ENCODE results near the gene SLC2A14. TPM values are rescaled to one million over a fixed set of nuclear protein-coding genes. Genes with fewer than 3 reads are reported as not detected.
"Not testable (repeated sequence)": the region's sequence is repeated elsewhere in the genome, so short reads cannot be mapped to it uniquely, and the experiment has no call there.

Gene SLC2A14
- polyA plus RNA-seq, 6 donors from 2014 or later = 0.58 TPM; not detected in 5

- Mint-ChIP-seq H3K36me3 (no peaks in the 10 kb centered on the region), H3K9me3 (no peaks in the 10 kb centered on the region), H3K4me1 (no peaks in the 10 kb centered on the region), H3K27ac (peak overlapping the region in 1 of 6 donors; percentile 47), H3K4me3 (no peak overlapping the region), H3K27me3 (peaks cover 0 to 8% (median 0%) of the 10 kb centered on the region in 3 donors)
- ATAC-seq (ENCODE audit: low read depth in 2 of 2) (no peak), DNase-seq (no peak)
Observed at GRCh38 chr12:7797698-7798398, 74.9 kb downstream of the SLC2A14 start.

GRCh38 chr12:7797269-7797668 is 75.4 kb downstream of the SLC2A14 start:
- not testable (repeated sequence) for H3K4me3 Mint-ChIP-seq; DNase-seq; H3K9me3 Mint-ChIP-seq; ATAC-seq (ENCODE audit: low read depth in 2 of 2); H3K27me3 Mint-ChIP-seq; H3K27ac Mint-ChIP-seq; H3K4me1 Mint-ChIP-seq; H3K36me3 Mint-ChIP-seq

DNA sequence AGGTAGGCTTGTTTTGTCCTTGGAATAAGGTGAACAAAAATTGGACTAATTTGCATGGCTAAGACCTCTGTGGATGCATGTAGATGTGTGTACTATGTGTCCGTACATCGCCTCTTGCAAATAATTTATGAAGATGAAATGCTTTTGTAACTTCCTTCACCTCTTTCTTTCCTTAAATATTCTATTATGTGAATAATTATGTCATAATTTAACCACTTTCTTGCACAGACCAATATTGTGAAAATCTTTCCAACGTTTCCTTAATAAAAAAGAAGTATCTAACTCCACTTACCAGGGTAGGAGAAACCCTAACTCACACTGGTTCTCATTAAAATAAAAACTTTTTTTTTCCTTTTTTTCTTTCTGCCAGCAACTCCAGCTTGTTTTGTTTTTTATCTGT is 79.5 kb downstream of the SLC2A14 start:
- H3K9me3 Mint-ChIP-seq = no peaks in the 10 kb centered on the region
- ATAC-seq (ENCODE audit: low read depth in 2 of 2) (no peak), DNase-seq (no peak)
- no peak overlapping the region for H3K27ac Mint-ChIP-seq
- H3K4me3 Mint-ChIP-seq = no peak overlapping the region
- H3K4me1 Mint-ChIP-seq = no peaks in the 10 kb centered on the region
- no peaks in the 10 kb centered on the region for H3K36me3 Mint-ChIP-seq
- H3K27me3 Mint-ChIP-seq = peaks cover 3 to 10% (median 9%) of the 10 kb centered on the region in 3 donors

DNA sequence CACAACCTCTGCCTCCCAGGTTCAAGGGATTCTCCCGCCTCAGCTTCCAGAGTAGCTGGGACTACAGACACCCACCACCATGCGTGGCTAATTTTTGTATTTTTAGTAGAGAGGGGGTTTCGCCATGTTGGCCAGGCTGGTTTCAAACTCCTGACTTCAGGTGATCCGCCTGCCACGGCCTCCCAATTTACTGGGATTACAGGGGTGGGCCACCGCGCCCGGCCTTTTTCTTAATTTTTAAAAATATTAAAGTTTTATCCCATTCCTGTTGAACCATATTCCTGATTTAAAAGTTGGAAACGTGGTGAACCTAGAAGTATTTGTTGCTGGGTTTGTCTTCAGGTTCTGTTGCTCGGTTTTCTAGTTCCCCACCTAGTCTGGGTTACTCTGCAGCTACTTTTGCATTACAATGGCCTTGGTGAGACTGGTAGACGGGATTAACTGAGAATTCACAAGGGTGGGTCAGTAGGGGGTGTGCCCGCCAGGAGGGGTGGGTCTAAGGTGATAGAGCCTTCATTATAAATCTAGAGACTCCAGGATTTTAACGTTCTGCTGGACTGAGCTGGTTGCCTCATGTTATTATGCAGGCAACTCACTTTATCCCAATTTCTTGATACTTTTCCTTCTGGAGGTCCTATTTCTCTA is 83.7 kb downstream of the SLC2A14 start, which contains the start of gene NANOG:
Gene NANOG (plus strand): TSS at position 519 of the 645 bp plus-strand sequence. CDS start 213 bp downstream, outside the sequence.
- not testable (repeated sequence) for H3K9me3 Mint-ChIP-seq; H3K36me3 Mint-ChIP-seq; H3K4me3 Mint-ChIP-seq; ATAC-seq (ENCODE audit: low read depth in 2 of 2); H3K4me1 Mint-ChIP-seq; DNase-seq
- Mint-ChIP-seq H3K27ac (peak within 1 kb of the TSS in 1 of 6 donors; percentile 8), H3K27me3 (peaks cover 7 to 27% (median 24%) of the 10 kb centered on the region in 3 donors)

- peaks cover 7 to 28% (median 20%) of the 10 kb centered on the region in 3 donors for H3K27me3 Mint-ChIP-seq
Observed at GRCh38 chr12:7788294-7788660, 84.4 kb downstream of the SLC2A14 start.

GRCh38 chr12:7787574-7788293 is 85.0 kb downstream of the SLC2A14 start:
- no peak for DNase-seq
- H3K27ac Mint-ChIP-seq = no peak overlapping the region
- no peaks in the 10 kb centered on the region for H3K4me1 Mint-ChIP-seq

More at GRCh38 chr12:7788294-7788660, 84.4 kb downstream of the SLC2A14 start:
- Mint-ChIP-seq H3K36me3 (no peaks in the 10 kb centered on the region), H3K9me3 (no peaks in the 10 kb centered on the region), H3K4me3 (no peak overlapping the region), H3K4me1 (no peaks in the 10 kb centered on the region), H3K27ac (no peak overlapping the region)
- ATAC-seq (ENCODE audit: low read depth in 2 of 2) = no peak
- DNase-seq = no peak

GRCh38 chr12:7784701-7785100 is 88.0 kb downstream of the SLC2A14 start:
- H3K27ac Mint-ChIP-seq = no peak overlapping the region
- ATAC-seq (ENCODE audit: low read depth in 2 of 2) (no peak), DNase-seq (no peak)
- H3K36me3 Mint-ChIP-seq = no peaks in the 10 kb centered on the region
- H3K9me3 Mint-ChIP-seq = no peaks in the 10 kb centered on the region
- peaks cover 7 to 27% (median 18%) of the 10 kb centered on the region in 3 donors for H3K27me3 Mint-ChIP-seq
- H3K4me3 Mint-ChIP-seq = no peak overlapping the region
- H3K4me1 Mint-ChIP-seq = no peaks in the 10 kb centered on the region

More at GRCh38 chr12:7787574-7788293, 85.0 kb downstream of the SLC2A14 start:
- H3K9me3 Mint-ChIP-seq = no peaks in the 10 kb centered on the region
- no peaks in the 10 kb centered on the region for H3K36me3 Mint-ChIP-seq
- H3K27me3 Mint-ChIP-seq = peaks cover 7 to 28% (median 18%) of the 10 kb centered on the region in 3 donors
- no peak for ATAC-seq (ENCODE audit: low read depth in 2 of 2)
- no peak overlapping the region for H3K4me3 Mint-ChIP-seq

DNA sequence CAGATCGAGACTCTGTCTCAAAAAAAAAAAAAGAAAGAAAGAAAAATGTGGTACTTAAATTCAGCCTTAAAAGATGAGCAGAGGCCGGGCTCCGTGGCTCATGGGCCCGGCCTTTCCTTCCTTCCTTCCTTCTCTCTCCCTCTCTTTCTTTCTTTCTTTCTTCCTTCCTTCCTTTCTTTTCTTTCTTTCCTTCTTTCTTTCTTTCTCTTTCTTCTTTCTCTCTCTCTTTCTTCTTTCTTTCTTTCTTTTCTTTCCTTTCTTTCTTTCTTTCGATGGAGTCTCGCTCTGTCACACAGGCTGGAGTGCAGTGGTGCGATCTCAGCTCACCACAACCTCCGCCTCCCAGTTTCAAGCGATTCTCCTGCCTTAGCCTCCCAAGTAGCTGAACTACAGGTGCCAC is 89.3 kb downstream of the SLC2A14 start:
- DNase-seq; H3K27ac Mint-ChIP-seq; H3K4me1 Mint-ChIP-seq; ATAC-seq (ENCODE audit: low read depth in 2 of 2); H3K36me3 Mint-ChIP-seq; H3K4me3 Mint-ChIP-seq; H3K9me3 Mint-ChIP-seq: not testable (repeated sequence)
- peaks cover 4 to 22% (median 18%) of the 10 kb centered on the region in 3 donors for H3K27me3 Mint-ChIP-seq

DNA sequence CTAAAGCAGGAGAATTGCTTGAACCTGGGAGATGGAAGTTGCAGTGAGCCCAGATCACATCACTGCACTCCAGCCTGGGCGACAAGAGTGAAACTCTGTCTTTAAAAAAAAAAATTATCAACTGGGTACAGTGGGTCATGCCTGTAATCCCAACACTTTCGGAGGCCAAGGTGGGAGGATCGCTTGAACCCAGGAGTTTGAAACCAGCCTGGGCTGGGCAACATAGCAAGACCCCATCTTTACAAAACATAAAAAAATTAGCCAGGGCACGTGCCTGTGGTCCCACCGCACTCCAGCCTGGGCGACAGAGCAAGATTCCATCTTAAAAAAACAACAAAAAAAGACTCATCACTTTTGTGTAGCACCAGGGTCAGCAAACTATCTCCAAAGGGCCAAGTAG is 90.7 kb downstream of the SLC2A14 start:
- DNase-seq (no peak), ATAC-seq (ENCODE audit: low read depth in 2 of 2) (no peak)
- Mint-ChIP-seq H3K36me3 (no peaks in the 10 kb centered on the region), H3K27me3 (peaks cover 4 to 9% (median 5%) of the 10 kb centered on the region in 3 donors), H3K4me3 (no peak overlapping the region), H3K4me1 (no peaks in the 10 kb centered on the region), H3K27ac (no peak overlapping the region), H3K9me3 (no peaks in the 10 kb centered on the region)

DNA sequence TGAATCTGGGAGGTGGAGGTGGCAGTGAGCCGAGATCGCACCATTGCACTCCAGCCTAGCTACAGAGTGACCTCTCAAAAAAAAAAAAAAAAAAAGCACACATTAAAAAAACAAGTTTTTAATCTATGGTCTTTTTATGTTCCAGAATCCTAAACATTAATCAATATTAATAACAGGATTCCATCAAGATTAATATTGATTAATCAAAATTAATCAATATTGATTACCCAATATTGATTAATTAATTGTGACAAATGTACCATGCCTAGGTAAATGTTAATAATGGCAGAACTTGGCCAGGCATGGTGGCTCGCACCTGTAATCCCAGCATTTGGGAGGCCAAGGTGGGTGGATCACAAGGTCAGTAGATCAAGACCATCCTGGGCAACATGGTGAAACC is 91.4 kb downstream of the SLC2A14 start:
- no peak for ATAC-seq (ENCODE audit: low read depth in 2 of 2)
- Mint-ChIP-seq H3K27me3 (peaks cover 0 to 4% (median 0%) of the 10 kb centered on the region in 3 donors), H3K36me3 (no peaks in the 10 kb centered on the region), H3K4me3 (no peak overlapping the region), H3K9me3 (no peaks in the 10 kb centered on the region), H3K27ac (no peak overlapping the region), H3K4me1 (no peaks in the 10 kb centered on the region)
- DNase-seq = no peak

DNA sequence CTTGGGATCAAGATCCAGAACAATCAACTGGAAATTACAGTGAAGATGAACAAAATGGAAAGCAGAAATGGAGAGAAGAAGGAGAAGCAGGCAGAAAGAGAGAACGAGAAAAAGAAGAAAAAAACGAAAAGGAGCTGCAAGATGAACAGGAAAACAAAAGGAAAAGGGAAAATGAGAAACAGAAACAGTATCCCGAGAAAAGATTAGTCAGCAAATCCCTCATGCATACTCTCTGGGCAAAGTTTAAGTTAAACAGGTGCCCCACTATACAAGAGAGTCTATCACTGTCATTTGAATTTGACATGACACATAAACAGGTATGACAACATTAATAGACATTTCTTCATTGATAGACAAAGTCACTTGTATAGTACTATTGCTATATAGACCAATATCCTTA is 102.7 kb downstream of the SLC2A14 start:
- H3K36me3 Mint-ChIP-seq = no peaks in the 10 kb centered on the region
- ATAC-seq (ENCODE audit: low read depth in 2 of 2) (no peak), DNase-seq (no peak)
- H3K27ac Mint-ChIP-seq = no peak overlapping the region
- H3K4me3 Mint-ChIP-seq = no peak overlapping the region
- no peaks in the 10 kb centered on the region for H3K9me3 Mint-ChIP-seq
- H3K4me1 Mint-ChIP-seq = no peaks in the 10 kb centered on the region
- H3K27me3 Mint-ChIP-seq = no peaks in the 10 kb centered on the region

Data from naive B cell (primary cell).